ENCODE results near the gene FTO. TPM values are rescaled to one million over a fixed set of nuclear protein-coding genes. Genes with fewer than 3 reads are reported as not detected.

FTO gene
- total and polyA plus RNA-seq, 2 experiments from 2014 or later, result 46.8 to 77.7 TPM

DNA sequence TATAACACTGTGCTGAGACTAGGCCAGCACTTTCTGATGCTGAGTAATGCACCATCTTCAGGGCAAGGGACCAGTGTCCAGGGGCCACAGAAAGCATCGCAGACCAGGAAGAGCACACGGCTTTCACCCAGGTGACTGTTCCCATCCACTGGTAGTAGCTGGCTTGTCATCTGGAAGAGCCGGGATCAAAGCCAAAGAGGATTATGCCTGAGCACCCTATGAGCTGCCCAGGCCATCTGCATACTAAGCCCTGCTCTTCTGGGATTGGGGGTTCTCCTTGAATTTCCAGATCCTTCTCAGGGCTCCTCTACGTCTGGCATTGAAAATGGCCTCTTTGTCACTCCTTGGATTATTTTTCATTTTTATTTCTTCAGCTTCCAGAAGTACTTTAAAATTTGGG, 441.9 kb downstream of the FTO start:
- Histone ChIP-seq H3K27ac (no peak overlapping the region), H4K20me1 (ENCODE audit: insufficient read depth, poor library complexity, severe bottlenecking) (no peaks in the 10 kb centered on the region)

DNA sequence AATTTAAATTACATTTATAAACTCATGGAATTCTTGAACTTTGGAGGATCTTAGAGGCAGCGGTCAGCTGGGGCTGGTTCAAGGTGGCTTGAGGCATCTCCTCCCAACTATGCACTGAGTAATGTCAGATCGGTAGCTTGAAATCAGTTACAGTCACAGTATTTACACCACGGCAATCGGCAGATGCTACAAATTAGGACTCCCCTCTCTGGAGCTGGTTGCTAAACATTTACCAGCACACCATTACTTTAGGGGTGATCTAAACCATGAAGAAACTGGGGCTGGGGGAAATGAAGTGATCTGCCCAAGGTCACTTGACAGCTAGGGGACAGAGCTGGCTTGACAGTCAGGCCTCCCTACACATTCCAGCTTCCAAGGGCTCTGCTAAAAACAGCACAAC, 445.0 kb downstream of the FTO start:
- Histone ChIP-seq H2AFZ (no peak overlapping the region), H3K27ac (no peak overlapping the region), H3K27me3 (no peaks in the 10 kb centered on the region), H4K20me1 (ENCODE audit: insufficient read depth, poor library complexity, severe bottlenecking) (no peaks in the 10 kb centered on the region), H3K9me2 (replicated peaks; ENCODE audit: insufficient read depth) (no peaks in the 10 kb centered on the region), H3K79me2 (no peaks in the 10 kb centered on the region), H3K9me3 (ENCODE audit: low read depth) (no peaks in the 10 kb centered on the region), H3K4me2 (no peak overlapping the region), H3K36me3 (replicated peaks; ENCODE audit: insufficient read depth, low read depth) (no peaks in the 10 kb centered on the region), H3K4me1 (ENCODE audit: insufficient read depth) (no peaks in the 10 kb centered on the region), H3K4me3 (no peak overlapping the region)
- WGBS (ENCODE audit: low lambda C conversion rate, missing lambda C conversion rate), result 99% methylated on average over 4 of the region's 4 CpGs
- TF ChIP-seq, protein P1, sequence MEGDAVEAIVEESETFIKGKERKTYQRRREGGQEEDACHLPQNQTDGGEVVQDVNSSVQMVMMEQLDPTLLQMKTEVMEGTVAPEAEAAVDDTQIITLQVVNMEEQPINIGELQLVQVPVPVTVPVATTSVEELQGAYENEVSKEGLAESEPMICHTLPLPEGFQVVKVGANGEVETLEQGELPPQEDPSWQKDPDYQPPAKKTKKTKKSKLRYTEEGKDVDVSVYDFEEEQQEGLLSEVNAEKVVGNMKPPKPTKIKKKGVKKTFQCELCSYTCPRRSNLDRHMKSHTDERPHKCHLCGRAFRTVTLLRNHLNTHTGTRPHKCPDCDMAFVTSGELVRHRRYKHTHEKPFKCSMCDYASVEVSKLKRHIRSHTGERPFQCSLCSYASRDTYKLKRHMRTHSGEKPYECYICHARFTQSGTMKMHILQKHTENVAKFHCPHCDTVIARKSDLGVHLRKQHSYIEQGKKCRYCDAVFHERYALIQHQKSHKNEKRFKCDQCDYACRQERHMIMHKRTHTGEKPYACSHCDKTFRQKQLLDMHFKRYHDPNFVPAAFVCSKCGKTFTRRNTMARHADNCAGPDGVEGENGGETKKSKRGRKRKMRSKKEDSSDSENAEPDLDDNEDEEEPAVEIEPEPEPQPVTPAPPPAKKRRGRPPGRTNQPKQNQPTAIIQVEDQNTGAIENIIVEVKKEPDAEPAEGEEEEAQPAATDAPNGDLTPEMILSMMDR (IDR thresholded peaks at IDR 0.05; ENCODE audit: poor library complexity), result no peak
- TF ChIP-seq EZH2phosphoT487 (IDR thresholded peaks at IDR 0.05; ENCODE audit: low read depth, severe bottlenecking, unreplicated experiment) (no peak), EZH2 (IDR thresholded peaks at IDR 0.05; ENCODE audit: borderline replicate concordance) (no peak)
- DNase-seq (ENCODE audit: low spot score), result no peak

More for the DNA sequence above, 441.9 kb downstream of the FTO start:
- no peaks in the 10 kb centered on the region for H3K79me2 ChIP-seq
- H3K27me3 ChIP-seq, result no peaks in the 10 kb centered on the region
- no peak for DNase-seq (ENCODE audit: low spot score)
- H3K9me2 ChIP-seq (replicated peaks; ENCODE audit: insufficient read depth), result no peaks in the 10 kb centered on the region
- TF ChIP-seq, protein P1 (IDR thresholded peaks at IDR 0.05; ENCODE audit: poor library complexity), result no peak
- no peak for TF ChIP-seq EZH2phosphoT487 (IDR thresholded peaks at IDR 0.05; ENCODE audit: low read depth, severe bottlenecking, unreplicated experiment)
- TF ChIP-seq EZH2 (IDR thresholded peaks at IDR 0.05; ENCODE audit: borderline replicate concordance), result no peak
- WGBS (ENCODE audit: low lambda C conversion rate, missing lambda C conversion rate), result 82% methylated on average over 4 of the region's 4 CpGs
- H2AFZ ChIP-seq, result no peak overlapping the region
- H3K36me3 ChIP-seq (replicated peaks; ENCODE audit: insufficient read depth, low read depth), result no peaks in the 10 kb centered on the region
- no peak overlapping the region for H3K4me2 ChIP-seq
- no peak overlapping the region for H3K4me3 ChIP-seq
- H3K9me3 ChIP-seq (ENCODE audit: low read depth), result no peaks in the 10 kb centered on the region
- no peaks in the 10 kb centered on the region for H3K4me1 ChIP-seq (ENCODE audit: insufficient read depth)

DNA sequence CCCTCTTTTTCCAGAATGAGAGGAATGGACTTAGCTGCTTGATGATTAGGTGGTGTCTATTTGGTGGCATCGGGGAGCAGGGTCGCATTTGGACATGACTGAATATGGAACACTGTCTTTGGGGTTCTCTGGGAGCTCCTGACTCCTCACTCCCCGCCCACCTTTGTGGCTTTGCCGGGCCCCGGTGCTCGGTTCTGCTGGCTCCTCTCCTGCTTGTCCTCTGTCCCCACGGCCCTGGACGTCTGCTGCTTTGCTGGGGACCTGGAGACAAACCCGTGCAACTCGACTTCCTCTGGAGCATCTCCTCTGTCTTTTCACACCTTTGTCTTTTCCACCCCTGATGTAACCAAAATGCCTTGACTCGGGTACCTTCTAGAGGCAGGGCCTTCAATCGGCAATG, 446.9 kb downstream of the FTO start:
- WGBS (ENCODE audit: low lambda C conversion rate, missing lambda C conversion rate), result 93% methylated on average over 12 of the region's 12 CpGs
- DNase-seq (ENCODE audit: low spot score), result no peak
- Histone ChIP-seq H3K4me2 (no peak overlapping the region), H3K79me2 (no peaks in the 10 kb centered on the region), H3K4me1 (ENCODE audit: insufficient read depth) (no peaks in the 10 kb centered on the region), H3K27me3 (no peaks in the 10 kb centered on the region), H3K4me3 (no peak overlapping the region), H3K36me3 (replicated peaks; ENCODE audit: insufficient read depth, low read depth) (no peaks in the 10 kb centered on the region), H2AFZ (no peak overlapping the region), H3K9me2 (replicated peaks; ENCODE audit: insufficient read depth) (no peaks in the 10 kb centered on the region), H3K9me3 (ENCODE audit: low read depth) (no peaks in the 10 kb centered on the region), H4K20me1 (ENCODE audit: insufficient read depth, poor library complexity, severe bottlenecking) (no peaks in the 10 kb centered on the region), H3K27ac (no peak overlapping the region)
- TF ChIP-seq, protein P1 (IDR thresholded peaks at IDR 0.05; ENCODE audit: poor library complexity), result no peak
- no peak for TF ChIP-seq EZH2phosphoT487 (IDR thresholded peaks at IDR 0.05; ENCODE audit: low read depth, severe bottlenecking, unreplicated experiment)
- TF ChIP-seq EZH2 (IDR thresholded peaks at IDR 0.05; ENCODE audit: borderline replicate concordance), result no peak

Measured in hepatocyte (in vitro differentiated cells).